Measurements from ENCODE around the gene ORC4.
A peak's percentile ranks its signal among the peaks of the same experiment; 100 is the strongest.
"Not testable (repeated sequence)": the region's sequence is repeated elsewhere in the genome, so short reads cannot be mapped to it uniquely, and the experiment has no call there.

ORC4 gene

GRCh38 chr2:148014616-148015015 is 5.9 kb downstream of the ORC4 start:
- no peak for DNase-seq (ENCODE audit: low read depth)

- no peak for DNase-seq (ENCODE audit: low read depth)
Observed at GRCh38 chr2:148013876-148014275, 6.7 kb downstream of the ORC4 start.

GRCh38 chr2:148008411-148008810 is 12.1 kb downstream of the ORC4 start:
- DNase-seq (ENCODE audit: low read depth) = not testable (repeated sequence)

- DNase-seq (ENCODE audit: low read depth) = no peak
Observed at GRCh38 chr2:148007219-148007900, 13.2 kb downstream of the ORC4 start.

GRCh38 chr2:148006249-148007007 is 14.1 kb downstream of the ORC4 start:
- DNase-seq (ENCODE audit: low read depth) = no peak

GRCh38 chr2:148002420-148002819 is 18.1 kb downstream of the ORC4 start:
- not testable (repeated sequence) for DNase-seq (ENCODE audit: low read depth)

- DNase-seq (ENCODE audit: low read depth) = no peak
Observed at GRCh38 chr2:148000095-148000494, 20.4 kb downstream of the ORC4 start.

GRCh38 chr2:147999126-147999525 is 21.4 kb downstream of the ORC4 start:
- DNase-seq (ENCODE audit: low read depth) = no peak

- DNase-seq (ENCODE audit: low read depth) = no peak
Observed at GRCh38 chr2:147998203-147998602, 22.3 kb downstream of the ORC4 start.

- DNase-seq (ENCODE audit: low read depth) = no peak
Observed at GRCh38 chr2:147996828-147997227, 23.7 kb downstream of the ORC4 start.

DNA sequence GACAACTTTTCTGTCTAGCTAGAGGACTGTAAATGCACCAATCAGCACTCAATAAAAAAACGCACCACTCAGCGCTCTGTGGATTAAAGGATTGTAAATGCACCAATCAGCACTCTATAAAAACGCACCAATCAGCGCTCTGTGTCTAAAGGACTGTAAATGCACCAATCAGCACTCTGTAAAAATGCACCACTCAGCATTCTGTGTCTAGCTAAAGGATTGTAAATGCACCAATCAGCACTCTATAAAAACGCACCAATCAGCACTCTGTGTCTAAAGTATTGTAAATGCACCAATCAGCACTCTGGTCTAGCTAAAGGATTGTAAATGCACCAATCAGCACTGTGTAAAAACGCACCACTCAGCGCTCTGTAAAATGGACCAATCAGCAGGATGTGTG is 25.6 kb downstream of the ORC4 start:
- not testable (repeated sequence) for DNase-seq (ENCODE audit: low read depth)

DNA sequence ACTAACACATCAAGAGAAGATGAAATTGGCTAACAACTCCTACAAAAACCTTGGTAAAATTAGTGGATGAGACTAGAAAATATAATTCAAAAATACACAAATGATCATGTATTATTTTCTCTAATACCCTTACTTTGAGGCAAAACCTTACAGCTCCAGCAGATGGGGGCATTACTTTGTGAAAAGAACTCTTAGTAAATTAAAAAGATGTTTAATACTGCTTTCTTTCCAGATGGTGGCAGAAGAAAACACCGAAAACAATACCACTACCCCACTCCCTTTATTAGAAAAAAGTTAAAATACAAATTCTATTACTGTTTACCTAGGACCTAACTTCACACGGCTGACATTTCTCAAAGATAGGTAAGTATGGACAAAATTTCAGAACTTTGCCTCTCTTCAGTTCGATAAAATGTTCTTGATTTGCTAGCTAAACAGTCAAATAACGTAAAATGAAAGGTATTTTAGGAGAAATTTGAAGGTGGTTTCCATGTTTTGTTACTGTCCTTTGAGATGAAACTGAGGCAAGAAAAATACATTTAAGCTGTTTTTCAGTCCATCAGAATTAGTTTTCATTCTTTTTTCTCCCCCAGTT is 30.6 kb downstream of the ORC4 start:
- DNase-seq (ENCODE audit: low read depth) = peak; percentile 18

DNA sequence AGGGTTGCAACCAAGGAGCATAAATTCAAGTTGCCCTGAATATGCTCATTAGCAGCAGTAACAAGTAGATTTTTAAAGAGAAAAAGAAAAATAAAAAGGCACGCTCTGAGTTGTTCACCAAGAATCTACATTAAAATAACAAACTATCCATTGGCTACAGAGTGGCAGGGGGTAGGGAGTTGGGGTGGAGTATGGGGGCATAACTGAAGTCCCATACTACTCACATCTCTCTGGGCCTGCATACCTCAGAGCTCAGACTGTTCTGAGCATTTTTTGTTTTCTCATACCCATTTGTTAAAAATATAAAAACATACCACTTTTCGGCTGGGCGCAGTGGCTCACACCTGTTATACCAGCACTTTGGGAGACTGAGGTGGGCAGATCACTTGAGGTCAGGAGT is 31.4 kb downstream of the ORC4 start:
- DNase-seq (ENCODE audit: low read depth) = no peak

DNA sequence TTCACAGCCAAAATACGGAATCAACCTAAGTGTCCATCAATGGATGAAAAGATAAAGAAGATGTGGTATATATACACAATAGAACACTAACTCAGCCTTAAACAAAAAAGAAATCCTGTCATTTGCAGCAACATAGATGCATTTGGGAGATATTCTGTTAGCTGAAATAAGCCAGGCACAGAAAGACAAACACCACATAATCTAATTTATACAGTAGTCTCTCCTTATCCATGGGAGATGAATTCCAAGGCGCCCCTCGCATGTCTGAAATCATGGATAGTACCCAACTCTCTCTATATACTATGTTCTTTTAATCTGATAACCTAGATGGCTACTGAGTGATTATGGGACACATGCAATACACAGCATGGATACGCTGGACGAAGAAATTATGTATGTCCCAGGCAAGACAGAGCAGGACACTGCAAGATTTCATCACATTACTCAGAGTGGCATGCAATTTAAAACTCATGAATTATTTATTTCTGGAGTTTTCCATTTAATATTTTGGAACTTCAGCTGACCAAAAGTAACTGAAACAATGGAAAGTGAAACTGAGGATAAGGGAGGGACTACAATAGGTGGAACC is 39.5 kb downstream of the ORC4 start:
- DNase-seq (ENCODE audit: low read depth) = no peak

- no peak for DNase-seq (ENCODE audit: low read depth)
Observed at GRCh38 chr2:147977679-147978078, 42.9 kb downstream of the ORC4 start.

DNA sequence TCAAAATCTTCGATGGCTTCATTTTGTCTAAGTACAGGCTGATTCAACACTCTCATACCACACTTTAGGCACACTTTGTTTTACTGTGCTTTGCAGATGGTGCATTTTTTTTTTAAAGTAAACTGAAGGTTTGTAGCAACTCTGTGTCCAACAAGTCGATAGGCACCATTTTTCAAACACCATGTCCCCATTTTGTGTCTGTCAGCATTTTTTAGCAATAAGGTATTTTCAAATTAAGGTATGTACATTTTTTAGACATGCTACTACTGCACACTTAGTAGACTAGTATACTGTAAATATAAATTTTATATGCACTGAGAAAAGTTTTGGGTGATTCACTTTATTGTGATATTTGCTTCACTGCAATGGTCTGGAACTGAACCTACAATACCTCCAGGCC is 44.4 kb downstream of the ORC4 start:
- no peak for DNase-seq (ENCODE audit: low read depth)

GRCh38 chr2:147968571-147968970 is 52.0 kb downstream of the ORC4 start:
- DNase-seq (ENCODE audit: low read depth) = no peak

DNA sequence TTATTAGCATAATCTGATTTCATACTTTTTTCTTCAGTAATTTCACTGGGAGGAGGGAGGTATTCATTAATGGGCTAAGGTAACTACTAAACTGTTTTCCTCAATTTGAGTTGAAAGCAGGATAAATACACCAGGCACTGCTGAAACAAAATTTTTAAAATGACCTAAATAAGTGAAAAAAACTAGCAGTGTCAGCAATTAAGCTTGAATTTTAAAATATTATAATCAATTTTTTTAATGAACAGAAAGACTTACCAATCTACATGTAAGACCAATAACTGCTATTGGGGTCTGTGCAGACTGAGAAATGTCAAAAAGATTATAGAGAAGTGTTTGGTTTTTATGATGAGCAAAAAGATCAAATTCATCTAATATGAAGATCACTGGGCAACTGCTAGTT is 68.4 kb downstream of the ORC4 start:
- DNase-seq (ENCODE audit: low read depth) = no peak

DNA sequence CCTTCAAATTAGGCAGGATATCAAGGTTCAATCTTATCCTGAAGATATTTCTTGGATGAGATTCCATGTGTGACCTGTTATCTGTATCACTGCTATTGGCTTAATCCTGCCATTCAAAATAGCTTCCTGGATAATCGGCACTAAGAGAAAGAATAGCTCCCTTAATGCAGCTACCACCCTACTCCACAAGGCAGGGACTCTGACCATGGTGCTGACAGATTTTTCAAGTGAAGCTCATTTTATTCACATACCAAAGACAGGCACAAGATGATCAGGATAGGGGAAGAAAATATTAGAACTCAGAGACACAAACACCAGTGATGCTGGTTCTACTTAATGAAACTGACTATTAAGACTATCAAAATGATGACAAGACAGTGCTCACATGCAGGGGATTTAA is 74.9 kb downstream of the ORC4 start:
- peak; percentile 4 for DNase-seq (ENCODE audit: low read depth)

GRCh38 chr2:147939313-147939712 is 81.2 kb downstream of the ORC4 start:
- no peak for DNase-seq (ENCODE audit: low read depth)

GRCh38 chr2:147937744-147938349 is 82.7 kb downstream of the ORC4 start:
- DNase-seq (ENCODE audit: low read depth) = peak; percentile 10

DNA sequence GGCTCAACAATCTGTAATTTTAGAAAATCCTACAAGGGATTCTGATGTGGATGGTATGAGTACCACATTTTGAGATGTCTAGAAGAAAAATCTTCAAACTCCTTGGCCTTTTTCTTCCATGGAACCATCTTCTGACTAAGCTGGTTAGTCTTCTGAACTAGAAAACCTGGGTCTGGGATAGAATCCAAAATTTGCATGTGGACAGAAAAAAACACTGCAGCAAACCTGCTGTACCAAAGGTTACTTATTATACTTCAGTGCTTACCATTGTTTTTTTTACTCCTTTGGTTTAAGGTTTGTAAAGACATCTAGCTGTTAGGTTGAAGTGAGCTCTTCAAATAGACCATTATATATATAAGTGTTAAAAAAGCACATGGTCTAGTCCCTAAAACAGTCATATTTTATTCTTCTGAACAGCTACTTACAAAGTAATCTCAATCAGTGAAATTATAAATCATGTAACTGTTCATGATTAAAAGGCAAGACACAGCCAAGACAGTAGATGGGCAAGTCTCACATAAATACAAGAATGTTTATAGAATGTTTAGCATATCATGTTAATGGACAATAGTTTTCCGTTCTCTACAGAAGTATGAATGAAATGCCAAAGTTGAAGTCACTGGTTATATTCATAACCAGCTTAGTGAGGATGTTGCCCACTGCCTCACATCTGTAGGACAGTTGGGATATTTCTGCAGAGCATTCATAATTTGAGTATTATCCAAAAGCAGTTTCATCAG is 85.5 kb downstream of the ORC4 start:
- no peak for DNase-seq (ENCODE audit: low read depth)
